Neural progenitor cell (in vitro differentiated cells): ENCODE results near the gene PEX3. TPM values are rescaled to one million over a fixed set of nuclear protein-coding genes. Genes with fewer than 3 reads are reported as not detected.
"Not testable (repeated sequence)": the region's sequence is repeated elsewhere in the genome, so short reads cannot be mapped to it uniquely, and the experiment has no call there.

Experiments
- DNase-seq: peaks from one replicate; pipeline ENCODE4 v3.0.0-alpha.2; 2016; ENCODE audit warnings: low spot score
- H2AFZ ChIP-seq: fragments of 200-600 bp; sonication (generic); replicated peaks from 2 replicates; pipeline ENCODE4 v1.6.1; 2016; ENCODE audit warnings: antibody characterized with exemption
- H3F3A ChIP-seq: fragments of 200-600 bp; sonication (generic); 2 replicates; pipeline ENCODE4 v1.6.1; 2016; ENCODE audit warnings: antibody characterized with exemption, low read depth
- H3K27ac ChIP-seq: fragments of 200-600 bp; sonication (generic); 2 replicates; pipeline ENCODE4 v1.5.1; 2016; ENCODE audit warnings: mild to moderate bottlenecking
- H3K27me3 ChIP-seq: fragments of 200-600 bp; sonication (generic); 2 replicates; pipeline ENCODE4 v1.6.1; 2016; ENCODE audit warnings: mild to moderate bottlenecking, moderate library complexity
- H3K36me3 ChIP-seq: fragments of 200-600 bp; sonication (generic); 2 replicates; pipeline ENCODE4 v1.5.1; 2016
- H3K4me1 ChIP-seq: fragments of 200-600 bp; sonication (generic); 2 replicates; pipeline ENCODE4 v1.6.1; 2016; ENCODE audit warnings: mixed run types
- H3K4me2 ChIP-seq: fragments of 200-600 bp; sonication (generic); 2 replicates; pipeline ENCODE4 v1.6.1; 2016
- H3K4me3 ChIP-seq: fragments of 200-600 bp; sonication (generic); 2 replicates; pipeline ENCODE4 v1.5.1; 2016
- H3K79me2 ChIP-seq: fragments of 200-600 bp; sonication (generic); 2 replicates; pipeline ENCODE4 v1.6.1; 2016; ENCODE audit warnings: low read depth
- H3K9ac ChIP-seq: fragments of 200-600 bp; sonication (generic); 2 replicates; pipeline ENCODE4 v1.6.1; 2016
- H3K9me3 ChIP-seq: fragments of 200-600 bp; sonication (generic); 2 replicates; pipeline ENCODE4 v1.5.1; 2016; ENCODE audit warnings: low read depth
- H4K20me1 ChIP-seq: fragments of 200-600 bp; sonication (generic); 2 replicates; pipeline ENCODE4 v1.6.1; 2016; ENCODE audit warnings: low read depth
- H3K27ac Mint-ChIP-seq: 3 replicates; pipeline ENCODE4 v1.8.0; 2021; ENCODE audit warnings: mixed read lengths
- H3K27me3 Mint-ChIP-seq: 2 replicates; pipeline ENCODE4 v1.8.0; 2022; ENCODE audit warnings: low read depth, mild to moderate bottlenecking, inconsistent platforms, moderate library complexity, mixed read lengths; ENCODE audit not compliant: insufficient read depth
- H3K36me3 Mint-ChIP-seq: 3 replicates; pipeline ENCODE4 v1.8.0; 2021; ENCODE audit warnings: mixed read lengths
- H3K4me1 Mint-ChIP-seq: 3 replicates; pipeline ENCODE4 v1.8.0; 2021; ENCODE audit warnings: mixed read lengths
- H3K4me3 Mint-ChIP-seq: 3 replicates; pipeline ENCODE4 v1.8.0; 2021; ENCODE audit warnings: mild to moderate bottlenecking, moderate library complexity, mixed read lengths
- H3K9me3 Mint-ChIP-seq: 3 replicates; pipeline ENCODE4 v1.8.0; 2020; ENCODE audit warnings: mixed read lengths
- EZH2 ChIP-seq: fragments of 200-600 bp; sonication (generic); IDR thresholded peaks from 2 replicates; pipeline ENCODE4 v1.6.1; 2017; ENCODE audit warnings: antibody characterized with exemption, mild to moderate bottlenecking, moderate library complexity
- EZH2phosphoT487 ChIP-seq: fragments of 200-600 bp; sonication (generic); IDR thresholded peaks from 2 replicates; pipeline ENCODE4 v1.6.1; 2017; ENCODE audit warnings: antibody characterized with exemption
- total RNA-seq: library from RNA; depleted of rRNA; stranded (reverse); fragments of >200 nt; gene quantifications from 2 replicates; pipeline ENCODE4 v1.2.3, GENCODE V29; 2015; ENCODE audit warnings: low replicate concordance
- TF ChIP-seq, protein P1 (sequence below): fragments of 200-600 bp; sonication (generic); IDR thresholded peaks from 2 replicates; pipeline ENCODE4 v1.5.1; 2017; ENCODE audit warnings: antibody characterized with exemption, mild to moderate bottlenecking

PEX3 gene
- total RNA-seq, 1 donor from 2014 or later: 25.5 TPM

GRCh38 chr6:143441680-143442545 lies 8.7 kb upstream of the PEX3 start:
- Mint-ChIP-seq H3K27me3 (peaks cover 3% of the 10 kb centered on the region), H3K9me3 (no peaks in the 10 kb centered on the region), H3K4me1 (no peaks in the 10 kb centered on the region), H3K27ac (no peak overlapping the region), H3K36me3 (peaks cover 3% of the 10 kb centered on the region), H3K4me3 (no peak overlapping the region)
- TF ChIP-seq EZH2phosphoT487 (no peak), EZH2 (no peak)
- TF ChIP-seq, protein P1, sequence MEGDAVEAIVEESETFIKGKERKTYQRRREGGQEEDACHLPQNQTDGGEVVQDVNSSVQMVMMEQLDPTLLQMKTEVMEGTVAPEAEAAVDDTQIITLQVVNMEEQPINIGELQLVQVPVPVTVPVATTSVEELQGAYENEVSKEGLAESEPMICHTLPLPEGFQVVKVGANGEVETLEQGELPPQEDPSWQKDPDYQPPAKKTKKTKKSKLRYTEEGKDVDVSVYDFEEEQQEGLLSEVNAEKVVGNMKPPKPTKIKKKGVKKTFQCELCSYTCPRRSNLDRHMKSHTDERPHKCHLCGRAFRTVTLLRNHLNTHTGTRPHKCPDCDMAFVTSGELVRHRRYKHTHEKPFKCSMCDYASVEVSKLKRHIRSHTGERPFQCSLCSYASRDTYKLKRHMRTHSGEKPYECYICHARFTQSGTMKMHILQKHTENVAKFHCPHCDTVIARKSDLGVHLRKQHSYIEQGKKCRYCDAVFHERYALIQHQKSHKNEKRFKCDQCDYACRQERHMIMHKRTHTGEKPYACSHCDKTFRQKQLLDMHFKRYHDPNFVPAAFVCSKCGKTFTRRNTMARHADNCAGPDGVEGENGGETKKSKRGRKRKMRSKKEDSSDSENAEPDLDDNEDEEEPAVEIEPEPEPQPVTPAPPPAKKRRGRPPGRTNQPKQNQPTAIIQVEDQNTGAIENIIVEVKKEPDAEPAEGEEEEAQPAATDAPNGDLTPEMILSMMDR: no peak
- Histone ChIP-seq H3K79me2 (peaks cover 26% of the 10 kb centered on the region), H4K20me1 (peaks cover 5% of the 10 kb centered on the region), H3K27me3 (no peaks in the 10 kb centered on the region), H3K4me2 (no peak overlapping the region), H3F3A (no peaks in the 10 kb centered on the region), H3K36me3 (peaks cover 8% of the 10 kb centered on the region), H3K27ac (no peak overlapping the region), H3K4me1 (no peaks in the 10 kb centered on the region), H2AFZ (no peak overlapping the region), H3K9me3 (no peaks in the 10 kb centered on the region), H3K4me3 (no peak overlapping the region), H3K9ac (no peak overlapping the region)
- DNase-seq: no peak

DNA sequence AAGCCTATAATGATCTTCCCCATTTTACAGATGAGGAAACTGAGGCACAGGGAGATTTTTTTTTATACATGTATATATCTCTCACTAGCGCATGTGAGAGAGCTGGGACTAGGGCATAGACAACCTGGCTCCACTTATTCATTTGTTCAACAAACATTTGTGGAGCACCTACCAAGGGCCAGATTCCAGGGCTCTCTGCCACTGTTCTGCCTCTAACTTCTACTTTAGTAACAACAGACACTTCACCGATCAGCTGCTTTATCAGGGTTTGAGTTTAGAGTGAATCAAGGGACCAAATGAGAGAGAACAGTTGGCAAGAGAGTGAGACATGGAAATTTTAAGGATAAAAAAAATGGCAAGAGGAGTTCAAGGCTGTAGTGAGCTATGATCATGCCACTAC lies 7.5 kb upstream of the PEX3 start:
- Histone ChIP-seq H3K9me3 (no peaks in the 10 kb centered on the region), H3K36me3 (no peaks in the 10 kb centered on the region), H3K4me2 (no peak overlapping the region), H3K27ac (no peak overlapping the region), H3K27me3 (no peaks in the 10 kb centered on the region), H3K79me2 (peaks cover 38% of the 10 kb centered on the region), H2AFZ (no peak overlapping the region), H3F3A (no peaks in the 10 kb centered on the region), H3K4me3 (no peak overlapping the region), H4K20me1 (peaks cover 5% of the 10 kb centered on the region), H3K9ac (no peak overlapping the region), H3K4me1 (no peaks in the 10 kb centered on the region)
- H3K36me3 Mint-ChIP-seq: peaks cover 3% of the 10 kb centered on the region
- H3K4me3 Mint-ChIP-seq: no peak overlapping the region
- no peaks in the 10 kb centered on the region for H3K9me3 Mint-ChIP-seq
- DNase-seq: no peak
- no peak overlapping the region for H3K27ac Mint-ChIP-seq
- no peaks in the 10 kb centered on the region for H3K4me1 Mint-ChIP-seq
- H3K27me3 Mint-ChIP-seq: peaks cover 3% of the 10 kb centered on the region
- TF ChIP-seq EZH2 (no peak), EZH2phosphoT487 (no peak)
- TF ChIP-seq, protein P1: no peak

- H3K27me3 ChIP-seq, H4K20me1 ChIP-seq, H3K27ac Mint-ChIP-seq, H2AFZ ChIP-seq, H3K9me3 ChIP-seq, H3K4me3 Mint-ChIP-seq, DNase-seq, H3K27me3 Mint-ChIP-seq, H3K9ac ChIP-seq, H3K27ac ChIP-seq, H3K36me3 Mint-ChIP-seq, H3K9me3 Mint-ChIP-seq, H3K4me2 ChIP-seq, H3F3A ChIP-seq, H3K4me1 ChIP-seq, H3K36me3 ChIP-seq, H3K4me3 ChIP-seq: not testable (repeated sequence)
- peaks cover 15% of the 10 kb centered on the region for H3K4me1 Mint-ChIP-seq
- peaks cover 57% of the 10 kb centered on the region for H3K79me2 ChIP-seq
Observed at GRCh38 chr6:143447865-143448264, 2.7 kb upstream of the PEX3 start.

- Histone ChIP-seq H3K9me3 (no peaks in the 10 kb centered on the region), H2AFZ (peak overlapping the region; percentile 96), H3K4me2 (peak overlapping the region; percentile 86), H3K27me3 (no peaks in the 10 kb centered on the region), H3K79me2 (peaks cover 52% of the 10 kb centered on the region), H3F3A (no peaks in the 10 kb centered on the region), H3K9ac (no peak overlapping the region), H3K27ac (no peak overlapping the region), H4K20me1 (no peaks in the 10 kb centered on the region), H3K36me3 (no peaks in the 10 kb centered on the region), H3K4me1 (peaks cover 6% of the 10 kb centered on the region), H3K4me3 (peak overlapping the region; percentile 82)
- TF ChIP-seq EZH2phosphoT487 (no peak), EZH2 (no peak)
- TF ChIP-seq, protein P1: no peak
- Mint-ChIP-seq H3K9me3 (no peaks in the 10 kb centered on the region), H3K27me3 (no peaks in the 10 kb centered on the region), H3K4me1 (peaks cover 15% of the 10 kb centered on the region), H3K4me3 (peak overlapping the region; percentile 99), H3K27ac (no peak overlapping the region), H3K36me3 (no peaks in the 10 kb centered on the region)
- no peak for DNase-seq
Observed at GRCh38 chr6:143449082-143449713, 1.4 kb upstream of the PEX3 start.
